A549 (cell line): ENCODE data around the gene NBEAL2. TPM values are rescaled to one million over a fixed set of nuclear protein-coding genes. Genes with fewer than 3 reads are reported as not detected.

ENCODE experiments used
- ATAC-seq, 2 experiments: fragments of 200-7000 bp in 1 of 2; fragments of >200 bp in 1 of 2; cut with Nextera tagmentation in 1 of 2; cut with Tn5 transposase in 1 of 2; 3 replicates each; pipeline versions ENCODE4 v1.8.0 to v1.9.1; 2018 to 2020; ENCODE audit warnings: mild to moderate bottlenecking in 1 of 2, moderate library complexity in 1 of 2
- CTCF ChIA-PET: fragments of 300-600 bp; sonication (Branson Sonifier 250); formaldehyde crosslinking; extraction: SDS; loops from one replicate; lab custom pipeline; 2021; ENCODE audit warnings: antibody characterized with exemption, inconsistent platforms; lab: Yijun Ruan, JAX
- POLR2A ChIA-PET: fragments of 350-600 bp; formaldehyde crosslinking; extraction: SDS; loops from one replicate; lab custom pipeline; 2021; ENCODE audit warnings: antibody characterized with exemption, inconsistent platforms; lab: Yijun Ruan, JAX
- DNase-seq, 2 experiments: peaks; one replicate each; pipeline versions ENCODE4 v3.0.0 to v3.0.0-alpha.2; 2011 to 2016; ENCODE audit warnings: low read depth in 1 of 2, low spot score in 1 of 2
- FAIRE-seq: peaks from 2 replicates; lab custom pipeline; 2011; peaks lifted over from hg19 to GRCh38; lab: Jason Lieb, UNC
- H3K27ac ChIP-seq, 2 experiments: fragments of >200 bp; sonication (Bioruptor Twin); formaldehyde crosslinking; 3 replicates each; pipeline ENCODE4 v1.5.1; 2016 to 2017
- H3K4me1 ChIP-seq: fragments of >200 bp; sonication (Bioruptor Twin); formaldehyde crosslinking; 3 replicates; pipeline ENCODE4 v1.6.1; 2016
- H3K4me2 ChIP-seq: fragments of >200 bp; sonication (Bioruptor Twin); formaldehyde crosslinking; 3 replicates; pipeline ENCODE4 v1.6.1; 2016
- H3K4me3 ChIP-seq: fragments of >200 bp; sonication (Bioruptor Twin); formaldehyde crosslinking; 3 replicates; pipeline ENCODE4 v1.5.1; 2016
- H3K9me3 ChIP-seq: fragments of >200 bp; sonication (Bioruptor Twin); formaldehyde crosslinking; 3 replicates; pipeline ENCODE4 v1.6.1; 2016
- CHD2 ChIP-seq: fragments of 150-350 bp; IDR thresholded peaks from 2 replicates; pipeline ENCODE4 v1.6.1; 2014; ENCODE audit warnings: low read length; ENCODE audit not compliant: partially characterized antibody
- EHF ChIP-seq: fragments of 250-450 bp; sonication (Bioruptor Pico); IDR thresholded peaks from 2 replicates; pipeline ENCODE4 v1.5.0; 2020; ENCODE audit warnings: mild to moderate bottlenecking
- EHMT2 ChIP-seq: fragments of 200-600 bp; sonication (generic); IDR thresholded peaks from 2 replicates; pipeline ENCODE4 v1.6.1; 2016; ENCODE audit warnings: antibody characterized with exemption, low read depth, mild to moderate bottlenecking, moderate library complexity
- EP300 ChIP-seq, 2 experiments: fragments of >200 bp; sonication (Bioruptor Twin); formaldehyde crosslinking; IDR thresholded peaks; 2 replicates in 1 of 2; 3 replicates in 1 of 2; pipeline ENCODE4 v1.6.1; 2016 to 2017
- FOSB ChIP-seq: fragments of 250-450 bp; sonication (Bioruptor Pico); IDR thresholded peaks from 2 replicates; pipeline ENCODE4 v1.5.0; 2020; ENCODE audit warnings: mild to moderate bottlenecking, moderate library complexity
- GATA3 ChIP-seq: IDR thresholded peaks from 2 replicates; pipeline ENCODE4 v1.6.1; 2012; ENCODE audit warnings: borderline replicate concordance
- HEYL ChIP-seq: fragments of 250-450 bp; sonication (Bioruptor Pico); IDR thresholded peaks from 2 replicates; pipeline ENCODE4 v1.8.0; 2021; ENCODE audit warnings: mild to moderate bottlenecking, moderate library complexity
- HOXA7 ChIP-seq: fragments of 250-450 bp; sonication (Bioruptor Pico); IDR thresholded peaks from 2 replicates; pipeline ENCODE4 v1.5.0; 2020; ENCODE audit warnings: mild to moderate bottlenecking, moderate library complexity
- HOXB13 ChIP-seq: fragments of 250-450 bp; sonication (Bioruptor Pico); IDR thresholded peaks from 2 replicates; pipeline ENCODE4 v1.5.0; 2020; ENCODE audit warnings: low read depth, mild to moderate bottlenecking, moderate library complexity
- HOXB5 ChIP-seq: fragments of 250-450 bp; sonication (Bioruptor Pico); IDR thresholded peaks from 2 replicates; pipeline ENCODE4 v1.5.0; 2020; ENCODE audit warnings: mild to moderate bottlenecking, moderate library complexity
- JUN ChIP-seq, 2 experiments: fragments of >200 bp; sonication (Bioruptor Twin); formaldehyde crosslinking; IDR thresholded peaks; 2 replicates in 1 of 2; 3 replicates in 1 of 2; pipeline ENCODE4 v1.6.1; 2016 to 2017
- JUNB ChIP-seq: fragments of >200 bp; sonication (Bioruptor Twin); formaldehyde crosslinking; IDR thresholded peaks from 2 replicates; pipeline ENCODE4 v1.6.1; 2016
- KDM5A ChIP-seq: fragments of 200-600 bp; sonication (generic); IDR thresholded peaks from 2 replicates; pipeline ENCODE4 v1.6.1; 2016; ENCODE audit warnings: antibody characterized with exemption, mild to moderate bottlenecking
- MYC ChIP-seq: IDR thresholded peaks from 2 replicates; pipeline ENCODE4 v1.6.1; 2012; ENCODE audit warnings: mild to moderate bottlenecking, inconsistent platforms, low read length, improper control_type of control experiment, borderline replicate concordance
- NFE2L2 ChIP-seq: fragments of 150-350 bp; conservative IDR thresholded peaks from 2 replicates; pipeline ENCODE4 v1.6.1; 2014; ENCODE audit warnings: low read length
- NR3C1 ChIP-seq: fragments of >200 bp; sonication (Bioruptor Twin); formaldehyde crosslinking; IDR thresholded peaks from 3 replicates; pipeline ENCODE4 v1.6.1; 2017
- POLR2A ChIP-seq: IDR thresholded peaks from 2 replicates; pipeline ENCODE4 v1.6.1; 2012; ENCODE audit warnings: mild to moderate bottlenecking, low read length
- RAD21 ChIP-seq, 2 experiments: fragments of >200 bp in 1 of 2; sonication (Bioruptor Twin) in 1 of 2; formaldehyde crosslinking in 1 of 2; IDR thresholded peaks in 1 of 2; conservative IDR thresholded peaks in 1 of 2; 2 replicates in 1 of 2; 3 replicates in 1 of 2; pipeline ENCODE4 v1.6.1; 2012 to 2018; ENCODE audit warnings: inconsistent platforms in 1 of 2
- RCOR1 ChIP-seq: fragments of 150-350 bp; IDR thresholded peaks from 2 replicates; pipeline ENCODE4 v1.6.1; 2014; ENCODE audit warnings: antibody characterized with exemption, low read length, low read depth
- RNF2 ChIP-seq: fragments of 200-600 bp; sonication (generic); IDR thresholded peaks from 2 replicates; pipeline ENCODE4 v1.6.1; 2016; ENCODE audit warnings: low read depth, mild to moderate bottlenecking, antibody characterized with exemption, moderate library complexity, borderline replicate concordance
- TFCP2L1 ChIP-seq: fragments of 250-450 bp; sonication (Bioruptor Pico); IDR thresholded peaks from 2 replicates; pipeline ENCODE4 v1.5.0; 2021; ENCODE audit warnings: mild to moderate bottlenecking
- ZC3H11A ChIP-seq: fragments of 450-650 bp; IDR thresholded peaks from 2 replicates; pipeline ENCODE4 v1.6.1; 2014; ENCODE audit warnings: antibody characterized with exemption, mild to moderate bottlenecking
- ZFP36 ChIP-seq: fragments of 450-650 bp; IDR thresholded peaks from 2 replicates; pipeline ENCODE4 v1.6.1; 2014; ENCODE audit warnings: borderline replicate concordance; ENCODE audit not compliant: partially characterized antibody
- ZNF302 ChIP-seq: fragments of 250-450 bp; sonication (Bioruptor Pico); IDR thresholded peaks from 2 replicates; pipeline ENCODE4 v1.9.0; 2021; ENCODE audit warnings: inconsistent platforms, mild to moderate bottlenecking, moderate library complexity
- WGBS: methylation state at CpG from one replicate; pipeline ENCODE4 v1.1.6; 2017; ENCODE audit errors: missing lambda C conversion rate; 5-methylcytosine and 5-hydroxymethylcytosine counted together
- polyA plus RNA-seq, 4 experiments: library from polyadenylated mRNA; depleted of rRNA in 3 of 4; stranded (reverse); fragments of >200 nt; fragmentation: RNase III in 1 of 4; extraction: RNeasy Plus Mini Kit Qiagen cat#74134 plus additional on column Dnase treatment in 1 of 4; gene quantifications; 2 replicates in 3 of 4; 3 replicates in 1 of 4; pipeline ENCODE4 v1.2.3, GENCODE V29; 2011 to 2017
- TF ChIP-seq, protein P1 (sequence below): IDR thresholded peaks from 2 replicates; pipeline ENCODE4 v1.6.1; 2012; ENCODE audit warnings: low read depth, borderline replicate concordance
- TF ChIP-seq, protein P2 (sequence below): fragments of 250-450 bp; sonication (Bioruptor Pico); IDR thresholded peaks from 2 replicates; pipeline ENCODE4 v1.5.0; 2020; ENCODE audit warnings: low read depth, mild to moderate bottlenecking, moderate library complexity
- TF ChIP-seq, protein P3 (sequence below): IDR thresholded peaks from 2 replicates; pipeline ENCODE4 v1.6.1; 2012
- TF ChIP-seq, protein P4 (sequence below): fragments of >200 bp; sonication (Bioruptor Twin); formaldehyde crosslinking; IDR thresholded peaks from 3 replicates; pipeline ENCODE4 v1.6.1; 2016
- TF ChIP-seq, protein P5 (sequence below): fragments of 250-450 bp; sonication (Bioruptor Pico); IDR thresholded peaks from 2 replicates; pipeline ENCODE4 v1.5.0; 2021; ENCODE audit warnings: mild to moderate bottlenecking, moderate library complexity, borderline replicate concordance
- TF ChIP-seq, protein P6 (sequence below): fragments of 150-350 bp; IDR thresholded peaks from 2 replicates; pipeline ENCODE4 v1.6.1; 2014; ENCODE audit warnings: low read depth, mild to moderate bottlenecking, low read length

NBEAL2 gene
- polyA plus RNA-seq, 2 of the 4 experiments (the other 2 are of a cell fraction) = 9.6 to 47.3 TPM

DNA sequence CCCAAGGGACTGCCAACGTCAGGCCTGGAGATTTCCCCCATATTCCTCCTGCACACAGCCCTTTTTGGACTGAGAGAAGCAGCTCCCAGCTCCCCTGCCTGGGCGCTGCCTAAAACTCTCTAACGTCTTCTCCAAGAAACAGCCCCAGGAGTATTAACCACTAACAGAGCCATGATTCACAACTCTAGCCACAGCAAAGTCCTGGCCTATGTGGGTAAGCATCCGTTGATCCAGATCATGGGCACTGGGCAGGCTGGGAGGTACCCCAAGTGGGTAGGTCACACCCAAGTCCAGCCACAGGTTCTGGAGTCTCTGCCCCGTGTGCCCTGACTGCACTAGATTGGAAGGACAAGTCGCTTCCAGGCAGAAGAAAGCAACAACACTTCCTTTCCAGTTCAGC, 31.9 kb downstream of the NBEAL2 start:
- ATAC-seq (no peak; a peak in 1 of 6 replicates), DNase-seq (no peak), FAIRE-seq (no peak)
- WGBS = 96% methylated on average over 5 of the region's 6 CpGs
- ChIA-PET CTCF (interaction anchor here (1.2 to 1.6 kb wide), 3 partner anchors 12 to 116 kb away, joined by 3 to 4 read pairs (median 3); no protein-coding TSS in a partner anchor), POLR2A (no interaction called here)
- H3K27ac ChIP-seq = no peak overlapping the region
- TF ChIP-seq EHF (CRISPR knock-in tag) (no peak), NFE2L2 (no peak), GATA3 (no peak), HEYL (CRISPR knock-in tag) (no peak), ZNF302 (CRISPR knock-in tag) (no peak), NR3C1 (no peak), KDM5A (no peak), TFCP2L1 (CRISPR knock-in tag) (no peak), HOXB5 (CRISPR knock-in tag) (no peak), RAD21 (conservative IDR thresholded peaks at IDR 0.05 in 1 of 2, IDR thresholded peaks at IDR 0.05 in 1 of 2) (no peak), JUN (IDR thresholded peaks at IDR 0.05) (no peak), EHMT2 (no peak), HOXB13 (CRISPR knock-in tag) (no peak)
- TF ChIP-seq, protein P1, sequence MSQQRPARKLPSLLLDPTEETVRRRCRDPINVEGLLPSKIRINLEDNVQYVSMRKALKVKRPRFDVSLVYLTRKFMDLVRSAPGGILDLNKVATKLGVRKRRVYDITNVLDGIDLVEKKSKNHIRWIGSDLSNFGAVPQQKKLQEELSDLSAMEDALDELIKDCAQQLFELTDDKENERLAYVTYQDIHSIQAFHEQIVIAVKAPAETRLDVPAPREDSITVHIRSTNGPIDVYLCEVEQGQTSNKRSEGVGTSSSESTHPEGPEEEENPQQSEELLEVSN = no peak
- TF ChIP-seq, protein P2, sequence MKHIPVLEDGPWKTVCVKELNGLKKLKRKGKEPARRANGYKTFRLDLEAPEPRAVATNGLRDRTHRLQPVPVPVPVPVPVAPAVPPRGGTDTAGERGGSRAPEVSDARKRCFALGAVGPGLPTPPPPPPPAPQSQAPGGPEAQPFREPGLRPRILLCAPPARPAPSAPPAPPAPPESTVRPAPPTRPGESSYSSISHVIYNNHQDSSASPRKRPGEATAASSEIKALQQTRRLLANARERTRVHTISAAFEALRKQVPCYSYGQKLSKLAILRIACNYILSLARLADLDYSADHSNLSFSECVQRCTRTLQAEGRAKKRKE (CRISPR knock-in tag) = no peak
- TF ChIP-seq, protein P3, sequence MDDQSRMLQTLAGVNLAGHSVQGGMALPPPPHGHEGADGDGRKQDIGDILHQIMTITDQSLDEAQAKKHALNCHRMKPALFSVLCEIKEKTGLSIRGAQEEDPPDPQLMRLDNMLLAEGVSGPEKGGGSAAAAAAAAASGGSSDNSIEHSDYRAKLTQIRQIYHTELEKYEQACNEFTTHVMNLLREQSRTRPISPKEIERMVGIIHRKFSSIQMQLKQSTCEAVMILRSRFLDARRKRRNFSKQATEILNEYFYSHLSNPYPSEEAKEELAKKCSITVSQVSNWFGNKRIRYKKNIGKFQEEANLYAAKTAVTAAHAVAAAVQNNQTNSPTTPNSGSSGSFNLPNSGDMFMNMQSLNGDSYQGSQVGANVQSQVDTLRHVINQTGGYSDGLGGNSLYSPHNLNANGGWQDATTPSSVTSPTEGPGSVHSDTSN = no peak
- TF ChIP-seq, protein P4, sequence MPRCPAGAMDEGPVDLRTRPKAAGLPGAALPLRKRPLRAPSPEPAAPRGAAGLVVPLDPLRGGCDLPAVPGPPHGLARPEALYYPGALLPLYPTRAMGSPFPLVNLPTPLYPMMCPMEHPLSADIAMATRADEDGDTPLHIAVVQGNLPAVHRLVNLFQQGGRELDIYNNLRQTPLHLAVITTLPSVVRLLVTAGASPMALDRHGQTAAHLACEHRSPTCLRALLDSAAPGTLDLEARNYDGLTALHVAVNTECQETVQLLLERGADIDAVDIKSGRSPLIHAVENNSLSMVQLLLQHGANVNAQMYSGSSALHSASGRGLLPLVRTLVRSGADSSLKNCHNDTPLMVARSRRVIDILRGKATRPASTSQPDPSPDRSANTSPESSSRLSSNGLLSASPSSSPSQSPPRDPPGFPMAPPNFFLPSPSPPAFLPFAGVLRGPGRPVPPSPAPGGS = no peak
- H3K4me1 ChIP-seq = no peaks in the 10 kb centered on the region
- H3K9me3 ChIP-seq = no peaks in the 10 kb centered on the region
- H3K4me2 ChIP-seq = no peak overlapping the region
- no peak overlapping the region for H3K4me3 ChIP-seq

DNA sequence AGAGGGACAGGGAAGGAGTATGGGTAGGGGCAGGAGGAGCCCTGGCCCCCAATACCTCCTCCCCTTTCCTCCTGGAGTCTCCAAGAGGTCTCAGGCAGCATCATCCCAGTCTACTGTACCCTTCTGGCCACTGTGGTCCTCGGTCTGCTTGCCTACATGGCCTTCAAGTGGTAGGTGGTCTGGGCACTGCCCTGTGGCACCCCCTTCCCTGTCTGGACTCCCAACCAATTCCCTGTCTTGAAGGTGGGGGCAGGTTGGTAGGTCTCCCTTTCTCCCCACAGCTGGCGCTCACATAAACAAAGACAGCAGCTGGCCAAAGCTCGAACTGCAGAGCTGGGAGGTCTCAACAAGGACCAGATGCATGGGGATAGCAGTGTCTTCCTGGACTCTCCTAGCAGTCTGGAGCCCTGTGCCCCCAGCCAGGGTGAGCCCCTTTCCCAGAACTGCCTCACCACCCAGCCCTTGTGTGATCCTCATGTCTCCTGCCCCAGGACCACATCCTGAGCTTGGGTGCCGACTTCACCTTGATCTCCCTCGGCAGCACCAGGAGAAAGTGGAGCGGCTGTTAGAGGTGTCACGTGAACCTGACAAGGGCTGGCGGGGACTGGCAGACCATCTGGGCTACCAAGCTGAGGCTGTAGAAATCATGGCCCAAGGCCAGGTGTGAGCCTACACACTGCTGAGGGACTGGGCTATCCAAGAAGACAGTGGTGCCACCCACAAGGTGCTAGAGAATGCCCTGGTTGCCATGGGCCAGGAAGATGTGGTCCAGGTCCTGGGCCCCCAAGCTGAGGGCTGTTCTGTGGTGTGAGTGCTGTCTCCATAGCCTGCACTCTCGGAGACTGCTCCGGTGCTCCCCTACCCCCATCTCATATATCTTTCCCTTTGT, 33.1 kb downstream of the NBEAL2 start:
- POLR2A ChIA-PET = no interaction called here
- H3K9me3 ChIP-seq = no peaks in the 10 kb centered on the region
- 90% methylated on average over 4 of the region's 10 CpGs for WGBS
- TF ChIP-seq CHD2 (no peak), JUN (IDR thresholded peaks at IDR 0.05) (no peak), HOXA7 (CRISPR knock-in tag) (no peak), MYC (no peak), KDM5A (no peak), POLR2A (no peak), RAD21 (conservative IDR thresholded peaks at IDR 0.05 in 1 of 2, IDR thresholded peaks at IDR 0.05 in 1 of 2) (no peak), TFCP2L1 (CRISPR knock-in tag) (no peak), ZFP36 (no peak), GATA3 (no peak), FOSB (CRISPR knock-in tag) (no peak), ZC3H11A (no peak), RNF2 (no peak), JUNB (no peak), EP300 (IDR thresholded peaks at IDR 0.05) (no peak), RCOR1 (no peak), HOXB13 (CRISPR knock-in tag) (no peak)
- TF ChIP-seq, protein P5, sequence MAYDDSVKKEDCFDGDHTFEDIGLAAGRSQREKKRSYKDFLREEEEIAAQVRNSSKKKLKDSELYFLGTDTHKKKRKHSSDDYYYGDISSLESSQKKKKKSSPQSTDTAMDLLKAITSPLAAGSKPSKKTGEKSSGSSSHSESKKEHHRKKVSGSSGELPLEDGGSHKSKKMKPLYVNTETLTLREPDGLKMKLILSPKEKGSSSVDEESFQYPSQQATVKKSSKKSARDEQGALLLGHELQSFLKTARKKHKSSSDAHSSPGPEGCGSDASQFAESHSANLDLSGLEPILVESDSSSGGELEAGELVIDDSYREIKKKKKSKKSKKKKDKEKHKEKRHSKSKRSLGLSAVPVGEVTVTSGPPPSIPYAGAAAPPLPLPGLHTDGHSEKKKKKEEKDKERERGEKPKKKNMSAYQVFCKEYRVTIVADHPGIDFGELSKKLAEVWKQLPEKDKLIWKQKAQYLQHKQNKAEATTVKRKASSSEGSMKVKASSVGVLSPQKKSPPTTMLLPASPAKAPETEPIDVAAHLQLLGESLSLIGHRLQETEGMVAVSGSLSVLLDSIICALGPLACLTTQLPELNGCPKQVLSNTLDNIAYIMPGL (CRISPR knock-in tag) = no peak
- TF ChIP-seq, protein P6, sequence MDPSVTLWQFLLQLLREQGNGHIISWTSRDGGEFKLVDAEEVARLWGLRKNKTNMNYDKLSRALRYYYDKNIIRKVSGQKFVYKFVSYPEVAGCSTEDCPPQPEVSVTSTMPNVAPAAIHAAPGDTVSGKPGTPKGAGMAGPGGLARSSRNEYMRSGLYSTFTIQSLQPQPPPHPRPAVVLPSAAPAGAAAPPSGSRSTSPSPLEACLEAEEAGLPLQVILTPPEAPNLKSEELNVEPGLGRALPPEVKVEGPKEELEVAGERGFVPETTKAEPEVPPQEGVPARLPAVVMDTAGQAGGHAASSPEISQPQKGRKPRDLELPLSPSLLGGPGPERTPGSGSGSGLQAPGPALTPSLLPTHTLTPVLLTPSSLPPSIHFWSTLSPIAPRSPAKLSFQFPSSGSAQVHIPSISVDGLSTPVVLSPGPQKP = no peak
- H3K4me3 ChIP-seq = no peak overlapping the region
- FAIRE-seq = no peak
- no peak for DNase-seq
- CTCF ChIA-PET = interaction anchor here (1.2 to 1.6 kb wide), 2 partner anchors 14 to 89 kb away, joined by 3 read pairs; no protein-coding TSS in a partner anchor
- H3K4me2 ChIP-seq = no peak overlapping the region
- peak in 1 of 2 experiments; percentile 6; a peak in 2 of 6 replicates for ATAC-seq
- H3K27ac ChIP-seq = no peak overlapping the region
- H3K4me1 ChIP-seq = no peaks in the 10 kb centered on the region
